Gastroesophageal sphincter (tissue), 4 donors: ENCODE measurements around the gene RAE1. TPM values are rescaled to one million over a fixed set of nuclear protein-coding genes. Genes with fewer than 3 reads are reported as not detected.

Source experiments
- ATAC-seq: fragments of 150-250 bp; one replicate; pipeline ENCODE4 v1.9.1; 2016; ENCODE audit warnings: mild to moderate bottlenecking, moderate library complexity
- H3K27ac ChIP-seq, 4 donors: fragments of 200-600 bp; sonication (generic) in 3 of 4; 1 replicate in 3 of 4; 2 replicates in 1 of 4; pipeline ENCODE4 v1.5.1; 2016 to 2019
- H3K27me3 ChIP-seq: fragments of 200-600 bp; sonication (generic); one replicate; pipeline ENCODE4 v1.5.1; 2019
- H3K36me3 ChIP-seq, 2 donors: fragments of 200-600 bp; sonication (generic); one replicate each; pipeline ENCODE4 v1.5.1; 2019; ENCODE audit warnings: control low read depth in 1 of 2
- H3K4me1 ChIP-seq, 3 donors: fragments of 200-600 bp; sonication (generic); 1 replicate in 2 of 3; 2 replicates in 1 of 3; pipeline ENCODE4 v1.5.1; 2016 to 2019; ENCODE audit warnings: control low read depth in 2 of 3
- H3K4me3 ChIP-seq, 2 donors: fragments of 200-600 bp; sonication (generic); one replicate each; pipeline ENCODE4 v1.5.1; 2019; ENCODE audit warnings: mild to moderate bottlenecking in 1 of 2, moderate library complexity in 1 of 2
- H3K9me3 ChIP-seq, 3 donors: fragments of 200-600 bp; sonication (generic); one replicate each; pipeline ENCODE4 v1.5.1; 2017 to 2019; ENCODE audit warnings: control low read depth in 2 of 3
- EP300 ChIP-seq: sonication (generic); formaldehyde crosslinking; IDR thresholded peaks from one replicate; pipeline ENCODE4 v1.6.1; 2017; ENCODE audit warnings: antibody characterized with exemption, mild to moderate bottlenecking
- POLR2A ChIP-seq, 2 donors: fragments of 450-650 bp; IDR thresholded peaks; one replicate each; pipeline ENCODE4 v1.6.1; 2017; ENCODE audit warnings: antibody characterized with exemption in 2 of 2, mild to moderate bottlenecking in 2 of 2, moderate library complexity in 1 of 2
- POLR2AphosphoS5 ChIP-seq: sonication (generic); formaldehyde crosslinking; IDR thresholded peaks from one replicate; pipeline ENCODE4 v1.6.1; 2017; ENCODE audit warnings: antibody characterized with exemption
- WGBS, 2 donors: methylation state at CpG; one replicate each; pipeline ENCODE4 v1.1.5; 2018; ENCODE audit warnings: low coverage in 1 of 2; 5-methylcytosine and 5-hydroxymethylcytosine counted together
- total RNA-seq, 4 donors: library from RNA; depleted of rRNA; stranded (reverse); fragments of >200 nt; gene quantifications; one replicate each; pipeline ENCODE4 v1.1.0, GENCODE V29; 2016
- TF ChIP-seq, protein P1 (sequence below), 4 experiments: fragments of 200-600 bp in 2 of 4; fragments of 450-650 bp in 2 of 4; sonication (generic) in 1 of 4; IDR thresholded peaks; one replicate each; pipeline ENCODE4 v1.5.1; 2017 to 2019; ENCODE audit warnings: antibody characterized with exemption in 4 of 4, mild to moderate bottlenecking in 2 of 4, moderate library complexity in 2 of 4

The RAE1 gene
- total RNA-seq, 4 donors from 2014 or later = 16.5 to 30.4 (median 25.1) TPM

DNA sequence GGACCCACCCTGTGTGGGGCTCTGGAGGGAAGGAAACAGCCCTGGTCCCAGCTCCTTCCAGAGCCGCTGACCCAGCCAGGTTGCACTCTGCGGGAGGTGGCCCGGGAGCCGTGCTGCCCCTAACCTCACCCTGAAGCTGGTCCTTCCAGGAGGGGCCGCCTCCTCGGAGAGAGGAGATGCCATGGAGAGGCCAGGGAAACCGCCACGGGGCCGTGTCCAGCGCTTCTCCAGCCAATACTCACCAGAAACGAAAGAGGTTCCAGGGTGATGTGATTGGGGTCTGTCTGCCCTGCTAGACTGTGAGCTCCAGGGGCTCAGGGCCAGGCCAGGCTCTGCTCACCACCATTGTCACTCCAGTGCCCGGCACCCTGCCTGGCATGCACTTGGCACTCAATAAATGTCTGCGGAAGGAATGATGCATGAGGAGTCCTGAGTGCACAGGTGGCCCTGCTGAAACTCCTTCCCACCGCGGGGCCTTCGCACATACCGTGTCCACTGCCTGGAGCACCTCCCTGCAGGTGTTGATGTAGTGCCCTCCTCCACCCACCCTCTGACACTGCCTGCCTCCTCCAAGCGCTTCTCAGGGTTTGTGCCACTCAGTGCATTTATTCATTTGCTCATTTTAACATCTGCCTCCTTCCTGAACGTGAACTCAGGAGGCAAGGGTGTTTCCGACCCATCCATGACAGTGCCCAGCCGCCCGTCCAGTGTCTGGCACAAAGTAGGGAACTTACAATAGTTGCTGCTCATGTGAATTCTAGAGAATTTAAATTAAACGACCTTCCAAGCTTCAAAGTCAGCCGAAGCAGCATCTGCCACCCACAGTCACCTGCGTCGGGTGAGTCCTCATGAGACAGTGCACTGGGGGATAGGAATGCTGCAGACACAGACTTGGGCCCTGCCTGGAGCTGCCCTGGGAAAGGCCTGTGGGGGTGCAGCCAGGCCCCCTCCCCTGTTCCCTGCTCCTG is 70.5 kb downstream of the RAE1 start:
- Histone ChIP-seq H3K27ac (no peak overlapping the region), H3K9me3 (no peaks in the 10 kb centered on the region), H3K4me1 (no peaks in the 10 kb centered on the region), H3K36me3 (no peaks in the 10 kb centered on the region), H3K27me3 (no peaks in the 10 kb centered on the region), H3K4me3 (no peak overlapping the region)
- no peak for ATAC-seq
- TF ChIP-seq, protein P1, sequence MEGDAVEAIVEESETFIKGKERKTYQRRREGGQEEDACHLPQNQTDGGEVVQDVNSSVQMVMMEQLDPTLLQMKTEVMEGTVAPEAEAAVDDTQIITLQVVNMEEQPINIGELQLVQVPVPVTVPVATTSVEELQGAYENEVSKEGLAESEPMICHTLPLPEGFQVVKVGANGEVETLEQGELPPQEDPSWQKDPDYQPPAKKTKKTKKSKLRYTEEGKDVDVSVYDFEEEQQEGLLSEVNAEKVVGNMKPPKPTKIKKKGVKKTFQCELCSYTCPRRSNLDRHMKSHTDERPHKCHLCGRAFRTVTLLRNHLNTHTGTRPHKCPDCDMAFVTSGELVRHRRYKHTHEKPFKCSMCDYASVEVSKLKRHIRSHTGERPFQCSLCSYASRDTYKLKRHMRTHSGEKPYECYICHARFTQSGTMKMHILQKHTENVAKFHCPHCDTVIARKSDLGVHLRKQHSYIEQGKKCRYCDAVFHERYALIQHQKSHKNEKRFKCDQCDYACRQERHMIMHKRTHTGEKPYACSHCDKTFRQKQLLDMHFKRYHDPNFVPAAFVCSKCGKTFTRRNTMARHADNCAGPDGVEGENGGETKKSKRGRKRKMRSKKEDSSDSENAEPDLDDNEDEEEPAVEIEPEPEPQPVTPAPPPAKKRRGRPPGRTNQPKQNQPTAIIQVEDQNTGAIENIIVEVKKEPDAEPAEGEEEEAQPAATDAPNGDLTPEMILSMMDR (IDR thresholded peaks at IDR 0.05) = no peak
- TF ChIP-seq POLR2AphosphoS5 (no peak), EP300 (no peak), POLR2A (IDR thresholded peaks at IDR 0.05) (no peak)
- 98% methylated on average over 5 of the region's 26 CpGs; no CpG with 5 or more reads in 1 of the 2 donors for WGBS, 2 donors

DNA sequence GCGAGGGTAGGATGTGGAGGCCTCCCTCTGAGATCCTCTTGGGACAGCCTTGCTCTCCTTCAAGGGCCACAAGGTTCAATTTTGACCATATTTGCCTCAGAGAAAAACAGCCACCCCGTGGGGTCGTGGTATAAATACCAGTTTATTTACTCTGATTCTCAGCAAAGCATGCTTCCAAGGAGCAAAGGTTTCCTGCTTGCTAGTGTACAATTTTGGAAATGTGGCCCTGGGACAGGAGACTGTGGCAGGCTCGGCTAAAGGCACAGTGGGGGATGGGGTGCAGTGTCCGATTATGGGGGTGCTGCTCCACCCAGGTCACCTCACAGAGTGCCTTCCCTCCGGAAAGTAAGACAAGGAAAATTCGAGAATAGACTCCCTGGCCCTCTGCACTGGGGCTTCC is 71.2 kb downstream of the RAE1 start:
- no peaks in the 10 kb centered on the region for H3K27me3 ChIP-seq
- 55 to 67% methylated on average over 2 to 5 of the region's 7 CpGs for WGBS, 2 donors
- H3K36me3 ChIP-seq = no peaks in the 10 kb centered on the region
- no peaks in the 10 kb centered on the region for H3K4me1 ChIP-seq
- no peak for TF ChIP-seq POLR2AphosphoS5
- TF ChIP-seq POLR2A (IDR thresholded peaks at IDR 0.05) = no peak
- TF ChIP-seq EP300 = no peak
- TF ChIP-seq, protein P1 (IDR thresholded peaks at IDR 0.05) = no peak
- no peaks in the 10 kb centered on the region for H3K9me3 ChIP-seq
- H3K27ac ChIP-seq = no peak overlapping the region
- ATAC-seq = no peak
- H3K4me3 ChIP-seq = no peak overlapping the region

DNA sequence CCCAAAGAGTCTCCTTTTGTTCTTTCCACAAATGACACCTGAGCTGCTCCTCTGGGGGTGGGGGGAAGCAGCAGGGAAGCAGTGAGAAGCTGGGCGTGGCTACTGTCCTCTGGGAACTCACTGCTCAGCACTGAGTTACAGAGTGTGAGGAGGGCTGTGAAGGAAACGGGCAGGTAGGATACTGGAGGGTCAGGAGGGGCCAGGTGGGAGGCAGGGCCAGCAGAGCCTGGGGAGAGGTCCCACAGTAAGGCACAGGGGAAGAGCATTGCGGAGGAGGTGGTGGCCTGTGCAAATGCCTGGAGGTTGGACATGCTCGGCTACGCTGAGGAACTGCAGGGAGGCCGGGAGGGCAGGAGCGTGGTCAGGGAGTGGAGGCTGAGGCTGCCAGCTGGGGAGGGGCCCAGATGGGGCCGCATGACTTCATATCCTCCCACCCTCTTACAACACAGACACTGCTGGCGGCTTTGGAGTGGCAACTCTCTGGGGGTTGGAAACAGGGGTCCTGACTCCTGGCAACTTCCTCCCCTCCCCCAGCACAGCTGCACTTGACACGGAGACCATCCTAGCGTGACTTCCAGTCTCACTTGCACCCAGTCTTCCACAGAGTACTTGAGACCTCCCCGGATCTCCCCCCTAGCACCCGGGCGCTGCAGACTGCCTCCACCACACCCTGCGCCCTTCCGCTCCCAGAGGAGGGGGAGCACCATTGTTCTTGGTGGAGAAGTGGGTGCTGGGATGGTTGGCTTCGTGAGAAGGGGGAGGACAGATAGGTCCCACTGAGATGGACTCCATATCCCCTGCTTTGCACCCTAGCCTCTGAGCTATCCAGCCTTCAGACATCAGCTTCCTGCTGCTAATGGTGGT is 74.3 kb downstream of the RAE1 start:
- H3K4me3 ChIP-seq = no peak overlapping the region
- H3K4me1 ChIP-seq = no peaks in the 10 kb centered on the region
- WGBS, 2 donors = 48 to 100% methylated on average over 2 to 10 of the region's 17 CpGs
- H3K9me3 ChIP-seq = no peaks in the 10 kb centered on the region
- H3K27me3 ChIP-seq = no peaks in the 10 kb centered on the region
- no peak for TF ChIP-seq EP300
- no peak for TF ChIP-seq POLR2AphosphoS5
- TF ChIP-seq POLR2A (IDR thresholded peaks at IDR 0.05) = no peak
- TF ChIP-seq, protein P1 (IDR thresholded peaks at IDR 0.05) = no peak
- H3K27ac ChIP-seq = no peak overlapping the region
- no peak for ATAC-seq
- no peaks in the 10 kb centered on the region for H3K36me3 ChIP-seq

DNA sequence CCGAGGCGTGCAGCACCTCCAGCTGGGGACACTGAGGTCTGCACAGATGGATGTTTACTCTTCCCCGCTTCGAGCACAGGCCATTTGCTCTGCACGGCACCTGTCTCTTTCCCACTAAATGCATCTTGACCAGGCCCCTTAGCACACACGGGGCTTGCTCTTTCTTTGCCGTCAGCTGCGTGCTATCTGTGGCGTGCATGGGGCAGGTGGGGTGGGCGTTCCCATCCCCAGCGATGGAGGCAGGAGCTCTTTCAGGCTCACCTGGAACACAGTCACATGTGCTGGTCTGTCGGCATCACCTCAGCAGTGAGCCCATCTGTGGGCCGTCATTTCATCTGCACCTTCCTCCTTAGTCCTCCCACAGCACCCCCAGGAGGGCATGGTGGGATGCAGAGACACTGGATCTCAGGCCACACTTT is 75.2 kb downstream of the RAE1 start:
- WGBS, 2 donors = 82 to 89% methylated on average over 8 to 10 of the region's 13 CpGs
- TF ChIP-seq, protein P1 (IDR thresholded peaks at IDR 0.05) = no peak
- TF ChIP-seq POLR2A (IDR thresholded peaks at IDR 0.05) (no peak), EP300 (no peak), POLR2AphosphoS5 (no peak)

More for the DNA sequence above, 75.2 kb downstream of the RAE1 start:
- ATAC-seq = no peak
- H3K9me3 ChIP-seq = no peaks in the 10 kb centered on the region
- no peak overlapping the region for H3K27ac ChIP-seq
- no peak overlapping the region for H3K4me3 ChIP-seq
- no peaks in the 10 kb centered on the region for H3K4me1 ChIP-seq
- H3K27me3 ChIP-seq = no peaks in the 10 kb centered on the region
- no peaks in the 10 kb centered on the region for H3K36me3 ChIP-seq
